Caco-2 (cell line): Measurements from ENCODE around the gene TLCD5. TPM values are rescaled to one million over a fixed set of nuclear protein-coding genes. Genes with fewer than 3 reads are reported as not detected.

ENCODE experiments used
- BruUV-seq: library from RNA; stranded (reverse); fragments of 400-500 nt; replicated peaks from 2 replicates; lab custom pipeline; 2021; lab: Mats Ljungman, UMichigan
- CTCF ChIA-PET: fragments of 300-600 bp; sonication (Branson Sonifier 250); formaldehyde crosslinking; loops from one replicate; lab custom pipeline; 2022; ENCODE audit warnings: antibody characterized with exemption; lab: Charles Lee
- POLR2A ChIA-PET: fragments of 300-600 bp; sonication (Branson Sonifier 250); formaldehyde crosslinking; loops from one replicate; lab custom pipeline; 2022; ENCODE audit warnings: antibody characterized with exemption; lab: Charles Lee
- DNase-seq, 2 experiments: peaks; one replicate each; pipeline versions ENCODE4 v3.0.0 to v3.0.0-alpha.2; 2020 to 2022
- H3K27me3 ChIP-seq: replicated peaks from 2 replicates; pipeline ENCODE4 v1.6.0; 2011; ENCODE audit warnings: low read length; ENCODE audit not compliant: control insufficient read depth, insufficient read depth
- H3K36me3 ChIP-seq: 2 replicates; pipeline ENCODE4 v1.5.1; 2011; ENCODE audit warnings: low read length; ENCODE audit not compliant: control insufficient read depth, insufficient read depth
- H3K4me1 ChIP-seq: fragments of 250-450 bp; sonication (Bioruptor Pico); 2 replicates; pipeline ENCODE4 v1.5.1; 2020; ENCODE audit warnings: mild to moderate bottlenecking
- H3K4me3 ChIP-seq: 2 replicates; pipeline ENCODE4 v1.5.1; 2011; ENCODE audit warnings: low read depth, mild to moderate bottlenecking, control low read depth, low read length
- H3K9me3 ChIP-seq: fragments of 250-450 bp; sonication (Bioruptor Pico); 2 replicates; pipeline ENCODE4 v1.5.1; 2020; ENCODE audit warnings: mild to moderate bottlenecking, moderate library complexity
- H3K27ac Mint-ChIP-seq: one replicate; pipeline ENCODE4 v1.8.0; 2022; ENCODE audit warnings: mixed read lengths; ENCODE audit not compliant: unreplicated experiment
- H3K27me3 Mint-ChIP-seq: one replicate; pipeline ENCODE4 v1.8.0; 2022; ENCODE audit warnings: mixed read lengths; ENCODE audit not compliant: insufficient read depth, unreplicated experiment
- H3K36me3 Mint-ChIP-seq: one replicate; pipeline ENCODE4 v1.8.0; 2022; ENCODE audit warnings: mild to moderate bottlenecking, mixed read lengths; ENCODE audit not compliant: insufficient read depth, unreplicated experiment
- H3K4me1 Mint-ChIP-seq: one replicate; pipeline ENCODE4 v1.8.0; 2022; ENCODE audit warnings: low read depth, mixed read lengths; ENCODE audit not compliant: unreplicated experiment
- H3K4me3 Mint-ChIP-seq: one replicate; pipeline ENCODE4 v1.8.0; 2022; ENCODE audit warnings: mild to moderate bottlenecking, moderate library complexity, mixed read lengths; ENCODE audit not compliant: unreplicated experiment
- H3K9me3 Mint-ChIP-seq: one replicate; pipeline ENCODE4 v1.8.0; 2022; ENCODE audit warnings: mixed read lengths; ENCODE audit not compliant: unreplicated experiment
- CTCF ChIP-seq, 2 experiments: fragments of 200-600 bp in 1 of 2; IDR thresholded peaks; 1 replicate in 1 of 2; 2 replicates in 1 of 2; pipeline versions ENCODE4 v1.5.1 to v1.8.0; 2011 to 2022; ENCODE audit warnings: antibody characterized with exemption in 1 of 2, control low read depth in 1 of 2, inconsistent platforms in 1 of 2, low read depth in 1 of 2, low read length in 1 of 2, mild to moderate bottlenecking in 1 of 2, moderate library complexity in 1 of 2; ENCODE audit not compliant: insufficient read depth in 1 of 2, severe bottlenecking in 1 of 2, unreplicated experiment in 1 of 2
- intact Hi-C: fragments of 100-400 bp; cut with micrococcal nuclease; formaldehyde crosslinking; loops from one replicate; pipeline ENCODE4 v1.10.0; 2022; ENCODE audit not compliant: unreplicated experiment
- total RNA-seq: library from RNA; stranded (reverse); gene quantifications from 2 replicates; pipeline ENCODE4 v1.2.3, GENCODE V29; 2022

TLCD5 gene
- total RNA-seq, 1 experiment from 2014 or later = 11.8 TPM

DNA sequence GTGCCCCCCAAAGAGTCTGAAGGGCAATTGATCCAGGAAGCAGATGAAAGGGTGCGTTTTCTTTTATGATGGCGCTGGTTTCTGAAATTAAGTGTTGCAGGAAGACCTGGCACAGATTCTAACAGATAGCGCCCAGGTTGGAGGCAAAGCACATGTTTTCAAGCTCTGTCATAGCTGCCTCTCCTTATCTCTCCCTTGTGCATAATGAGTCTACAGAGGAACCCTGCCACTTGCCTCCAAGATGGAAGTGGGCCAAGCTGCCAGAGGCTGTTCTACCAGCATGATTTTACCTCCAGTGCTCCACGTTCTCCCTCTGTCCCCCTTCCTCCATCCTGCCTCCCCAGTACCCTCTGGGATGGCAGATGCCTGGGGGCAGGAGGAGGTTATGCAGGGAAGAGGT lies 30.0 kb upstream of the TLCD5 start:
- Mint-ChIP-seq H3K36me3 (no peaks in the 10 kb centered on the region), H3K9me3 (no peaks in the 10 kb centered on the region), H3K27ac (no peak overlapping the region), H3K4me3 (no peak overlapping the region), H3K4me1 (no peaks in the 10 kb centered on the region), H3K27me3 (peaks cover 22% of the 10 kb centered on the region)
- no peaks in the 10 kb centered on the region for H3K36me3 ChIP-seq
- no peak overlapping the region for H3K4me3 ChIP-seq
- BruUV-seq = no TSS peak
- H3K4me1 ChIP-seq = no peaks in the 10 kb centered on the region
- POLR2A ChIA-PET = no interaction called here
- intact Hi-C loops = no loop called here
- TF ChIP-seq CTCF (IDR thresholded peaks at IDR 0.05; ENCODE audit: insufficient read depth in 1 of 2, low read depth in 1 of 2, low read length in 1 of 2, severe bottlenecking in 1 of 2, unreplicated experiment in 1 of 2) = no peak
- CTCF ChIA-PET = interaction anchor here (1.3 kb wide), 1 partner anchor 8 kb away, joined by 8 read pairs; no protein-coding TSS in a partner anchor
- no peak for DNase-seq
- H3K9me3 ChIP-seq = no peaks in the 10 kb centered on the region
- peaks cover 4% of the 10 kb centered on the region for H3K27me3 ChIP-seq

DNA sequence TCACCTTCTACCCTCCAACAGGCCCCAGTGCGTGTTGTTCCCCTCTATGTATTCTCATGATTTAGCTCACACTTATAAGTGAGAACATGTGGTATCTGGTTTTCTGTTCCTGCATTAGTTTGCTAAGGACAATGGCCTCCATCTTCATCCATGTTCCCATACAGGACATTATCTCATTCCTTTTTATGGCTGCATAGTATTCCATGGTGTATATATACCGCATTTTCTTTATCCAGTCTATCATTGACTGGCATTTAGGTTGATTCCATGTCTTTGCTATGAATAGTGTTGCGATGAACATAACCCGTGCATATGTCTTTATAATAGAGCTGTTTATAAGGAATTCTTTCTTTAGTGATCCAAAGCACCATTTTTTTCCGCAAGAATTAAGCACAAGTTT lies 28.5 kb upstream of the TLCD5 start:
- H3K27me3 ChIP-seq = peaks cover 4% of the 10 kb centered on the region
- intact Hi-C loops = no loop called here
- no peaks in the 10 kb centered on the region for H3K4me1 Mint-ChIP-seq
- H3K36me3 ChIP-seq = no peaks in the 10 kb centered on the region
- H3K27me3 Mint-ChIP-seq = peaks cover 19% of the 10 kb centered on the region
- CTCF ChIA-PET = interaction anchor here (12.0 kb wide), 1 partner anchor 62 kb away, joined by 246 read pairs; the partner anchor contains the start of gene POU2F3
- no peak overlapping the region for H3K4me3 Mint-ChIP-seq
- H3K4me3 ChIP-seq = no peak overlapping the region
- no peak overlapping the region for H3K27ac Mint-ChIP-seq
- no peaks in the 10 kb centered on the region for H3K36me3 Mint-ChIP-seq
- H3K9me3 Mint-ChIP-seq = no peaks in the 10 kb centered on the region
- H3K4me1 ChIP-seq = no peaks in the 10 kb centered on the region
- no TSS peak for BruUV-seq
- no peak for DNase-seq
- no peaks in the 10 kb centered on the region for H3K9me3 ChIP-seq
- no peak for TF ChIP-seq CTCF (IDR thresholded peaks at IDR 0.05; ENCODE audit: insufficient read depth in 1 of 2, low read depth in 1 of 2, low read length in 1 of 2, severe bottlenecking in 1 of 2, unreplicated experiment in 1 of 2)
- POLR2A ChIA-PET = no interaction called here

DNA sequence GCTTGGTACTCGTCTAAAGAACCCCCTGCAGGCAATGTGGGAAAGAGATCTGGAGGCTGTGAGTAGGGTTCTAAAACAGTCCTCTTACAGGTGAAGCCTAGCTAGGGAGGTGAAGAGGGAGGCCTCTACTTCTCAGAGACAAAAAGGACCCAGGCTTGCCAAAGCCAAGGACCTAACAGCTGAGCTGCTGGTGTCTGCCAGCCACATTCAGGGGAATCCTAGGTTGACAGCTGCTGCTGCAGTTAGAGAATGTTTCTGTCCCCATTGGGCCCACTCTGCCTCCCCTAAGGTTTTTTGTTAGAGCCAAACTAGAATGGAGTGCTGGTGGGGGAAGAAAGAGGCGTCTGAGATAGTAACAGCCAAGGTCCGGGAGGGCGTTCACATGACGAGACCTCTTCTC lies 26.6 kb upstream of the TLCD5 start:
- H3K4me1 Mint-ChIP-seq = peaks cover 8% of the 10 kb centered on the region
- POLR2A ChIA-PET = no interaction called here
- no peaks in the 10 kb centered on the region for H3K9me3 Mint-ChIP-seq
- Histone ChIP-seq H3K9me3 (no peaks in the 10 kb centered on the region), H3K27me3 (peaks cover 2% of the 10 kb centered on the region; the same call in 1 of the 2 replicates), H3K4me3 (no peak overlapping the region), H3K4me1 (no peaks in the 10 kb centered on the region), H3K36me3 (no peaks in the 10 kb centered on the region)
- no peak overlapping the region for H3K27ac Mint-ChIP-seq
- no peak for TF ChIP-seq CTCF (IDR thresholded peaks at IDR 0.05; ENCODE audit: insufficient read depth in 1 of 2, low read depth in 1 of 2, low read length in 1 of 2, severe bottlenecking in 1 of 2, unreplicated experiment in 1 of 2)
- CTCF ChIA-PET = interaction anchor here (1.0 to 12.0 kb wide), 3 partner anchors 64 to 130 kb away, joined by 3 to 246 read pairs (median 4); partner anchors contain the start of gene POU2F3
- no peaks in the 10 kb centered on the region for H3K36me3 Mint-ChIP-seq
- no peak for DNase-seq
- H3K27me3 Mint-ChIP-seq = peaks cover 13% of the 10 kb centered on the region
- no peak overlapping the region for H3K4me3 Mint-ChIP-seq
- BruUV-seq = no TSS peak
- intact Hi-C loops = no loop called here
